HG03457 (cell line): ENCODE results near the gene CACNA1B.

Source experiments
- ATAC-seq: cut with Tn5 transposase; IDR thresholded peaks from one replicate; pipeline ENCODE4 v1.9.1; 2021; ENCODE audit warnings: moderate number of reproducible peaks; ENCODE audit not compliant: unreplicated experiment

Gene CACNA1B

GRCh38 chr9:137978262-137978714 is 100.7 kb downstream of the CACNA1B start:
- no peak for ATAC-seq

- no peak for ATAC-seq
Measured at GRCh38 chr9:137982200-137982599, 104.6 kb downstream of the CACNA1B start.

- no peak for ATAC-seq
Measured at GRCh38 chr9:137984005-137984404, 106.4 kb downstream of the CACNA1B start.

- ATAC-seq = no peak
Measured at GRCh38 chr9:137984520-137985257, 107.1 kb downstream of the CACNA1B start.

GRCh38 chr9:137985637-137986071 is 108.1 kb downstream of the CACNA1B start:
- ATAC-seq = no peak

- ATAC-seq = no peak
Measured at GRCh38 chr9:137986268-137987099, 108.9 kb downstream of the CACNA1B start.

GRCh38 chr9:137987244-137988030 is 109.9 kb downstream of the CACNA1B start:
- ATAC-seq = no peak

- no peak for ATAC-seq
Measured at GRCh38 chr9:137988051-137988450, 110.5 kb downstream of the CACNA1B start.

- ATAC-seq = no peak
Measured at GRCh38 chr9:137988701-137989100, 111.1 kb downstream of the CACNA1B start.

GRCh38 chr9:137989156-137989555 is 111.6 kb downstream of the CACNA1B start:
- no peak for ATAC-seq

GRCh38 chr9:137989999-137990715 is 112.6 kb downstream of the CACNA1B start:
- no peak for ATAC-seq

GRCh38 chr9:138003485-138004190 is 126.1 kb downstream of the CACNA1B start:
- ATAC-seq = no peak

- no peak for ATAC-seq
Measured at GRCh38 chr9:138006576-138007233, 129.1 kb downstream of the CACNA1B start.

GRCh38 chr9:138007566-138007917 is 130.0 kb downstream of the CACNA1B start:
- no peak for ATAC-seq

- no peak for ATAC-seq
Measured at GRCh38 chr9:138007918-138008841, 130.6 kb downstream of the CACNA1B start.

GRCh38 chr9:138009016-138009802 is 131.6 kb downstream of the CACNA1B start:
- ATAC-seq = no peak

- no peak for ATAC-seq
Measured at GRCh38 chr9:138009803-138010690, 132.5 kb downstream of the CACNA1B start.
